Stimulated activated CD4-positive, alpha-beta T cell treated with anti-CD3 and anti-CD28 coated beads, Interleukin-12 subunit alpha, Interleukin-12 subunit beta, amount 100 ng/mL, for 48 hours (primary cell): Measurements from ENCODE around the gene CLDN20.
"Not testable (repeated sequence)": the region's sequence is repeated elsewhere in the genome, so short reads cannot be mapped to it uniquely, and the experiment has no call there.

Experiments
- DNase-seq, 3 donors: peaks; one replicate each; pipeline ENCODE4 v3.0.0-alpha.2; 2020; ENCODE audit warnings: low read depth in 2 of 3, low spot score in 1 of 3

Gene CLDN20

GRCh38 chr6:155268088-155268867 is 4.5 kb downstream of the CLDN20 start:
- DNase-seq = not testable (repeated sequence)

GRCh38 chr6:155269765-155270164 is 6.0 kb downstream of the CLDN20 start:
- DNase-seq = no peak

GRCh38 chr6:155270561-155271091 is 6.8 kb downstream of the CLDN20 start:
- DNase-seq = no peak

- no peak for DNase-seq
Observed at GRCh38 chr6:155271145-155271544, 7.3 kb downstream of the CLDN20 start.

GRCh38 chr6:155272353-155273232 is 8.8 kb downstream of the CLDN20 start:
- DNase-seq = no peak

- DNase-seq = no peak
Observed at GRCh38 chr6:155273431-155273830, 9.6 kb downstream of the CLDN20 start.

GRCh38 chr6:155274106-155274505 is 10.3 kb downstream of the CLDN20 start:
- DNase-seq = no peak

- DNase-seq = no peak
Observed at GRCh38 chr6:155274533-155274932, 10.7 kb downstream of the CLDN20 start.

- no peak for DNase-seq
Observed at GRCh38 chr6:155275808-155276480, 12.1 kb downstream of the CLDN20 start.

- no peak for DNase-seq
Observed at GRCh38 chr6:155276638-155277037, 12.8 kb downstream of the CLDN20 start.

GRCh38 chr6:155278319-155279049 is 14.7 kb downstream of the CLDN20 start:
- no peak for DNase-seq

GRCh38 chr6:155284775-155285174 is 21.0 kb downstream of the CLDN20 start:
- DNase-seq = no peak

GRCh38 chr6:155287762-155288161 is 23.9 kb downstream of the CLDN20 start:
- DNase-seq = no peak

GRCh38 chr6:155290491-155290890 is 26.7 kb downstream of the CLDN20 start:
- no peak for DNase-seq

GRCh38 chr6:155291291-155291690 is 27.5 kb downstream of the CLDN20 start:
- DNase-seq = no peak

GRCh38 chr6:155292711-155293110 is 28.9 kb downstream of the CLDN20 start:
- no peak for DNase-seq

- no peak for DNase-seq
Observed at GRCh38 chr6:155297669-155298068, 33.9 kb downstream of the CLDN20 start.

GRCh38 chr6:155301867-155302266 is 38.1 kb downstream of the CLDN20 start:
- no peak for DNase-seq

GRCh38 chr6:155303361-155303870 is 39.6 kb downstream of the CLDN20 start:
- no peak for DNase-seq

- no peak for DNase-seq
Observed at GRCh38 chr6:155306958-155307357, 43.1 kb downstream of the CLDN20 start.

GRCh38 chr6:155309150-155309549 is 45.3 kb downstream of the CLDN20 start:
- DNase-seq = no peak
